Testis (tissue), 3 donors: ENCODE results near the gene PPFIBP2. TPM values are rescaled to one million over a fixed set of nuclear protein-coding genes. Genes with fewer than 3 reads are reported as not detected.

ENCODE experiments used
- DNase-seq: peaks from one replicate; pipeline ENCODE4 v3.0.0-alpha.2; 2019
- H3K27ac ChIP-seq, 2 donors: fragments of 200-600 bp; sonication (generic); one replicate each; pipeline ENCODE4 v1.5.1; 2019
- H3K27me3 ChIP-seq: fragments of 200-600 bp; sonication (generic); one replicate; pipeline ENCODE4 v1.5.1; 2019
- H3K36me3 ChIP-seq: fragments of 200-600 bp; sonication (generic); one replicate; pipeline ENCODE4 v1.5.1; 2017; ENCODE audit warnings: low read depth; ENCODE audit errors: missing control alignments
- H3K4me1 ChIP-seq: fragments of 200-600 bp; sonication (generic); one replicate; pipeline ENCODE4 v1.5.1; 2019
- H3K4me3 ChIP-seq, 2 donors: fragments of 200-600 bp; sonication (generic); one replicate each; pipeline ENCODE4 v1.5.1; 2017 to 2019
- H3K9me3 ChIP-seq: fragments of 200-600 bp; sonication (generic); one replicate; pipeline ENCODE4 v1.5.1; 2017
- CTCF ChIP-seq, 3 experiments: fragments of 450-650 bp in 2 of 3; fragments of 200-600 bp in 1 of 3; sonication (generic) in 1 of 3; IDR thresholded peaks; one replicate each; pipeline ENCODE4 v1.5.1; 2016 to 2019; ENCODE audit warnings: antibody characterized with exemption in 3 of 3, mild to moderate bottlenecking in 2 of 3, moderate library complexity in 1 of 3
- POLR2A ChIP-seq: fragments of 450-650 bp; IDR thresholded peaks from one replicate; pipeline ENCODE4 v1.6.1; 2017; ENCODE audit warnings: antibody characterized with exemption, mild to moderate bottlenecking, moderate library complexity
- WGBS, 2 donors: methylation state at CpG; one replicate each; pipeline ENCODE4 v1.1.5; 2018; 5-methylcytosine and 5-hydroxymethylcytosine counted together
- intact Hi-C: fragments of 100-400 bp; cut with DNase I; formaldehyde crosslinking; loops from one replicate; pipeline ENCODE4 v1.15.1; 2023; ENCODE audit warnings: low total_unique reads
- polyA plus RNA-seq: library from polyadenylated mRNA; stranded (reverse); fragments of 350-450 nt; fragmentation: Illumina TruSeq; extraction: RNeasy Lipid Tissue Mini Kit (QIAGEN cat#74804); gene quantifications from one replicate; pipeline ENCODE4 v1.2.3, GENCODE V29; 2014; ENCODE audit warnings: low read depth, low replicate concordance; ENCODE audit not compliant: insufficient read depth
- total RNA-seq, 2 donors: library from RNA; depleted of rRNA; stranded (reverse); fragments of >200 nt; gene quantifications; one replicate each; pipeline ENCODE4 v1.2.3, GENCODE V29; 2016

The PPFIBP2 gene
- total and polyA plus RNA-seq, 3 donors from 2014 or later, result 70.5 to 105 (median 104) TPM

GRCh38 chr11:7595016-7595866, 81.4 kb downstream of the PPFIBP2 start:
- Histone ChIP-seq H3K4me3 (no peak overlapping the region), H3K27me3 (no peaks in the 10 kb centered on the region), H3K4me1 (peaks cover 4% of the 10 kb centered on the region), H3K27ac (no peak overlapping the region), H3K36me3 (no peaks in the 10 kb centered on the region), H3K9me3 (no peaks in the 10 kb centered on the region)
- DNase-seq, result no peak
- intact Hi-C loops, result no loop called here
- TF ChIP-seq CTCF (IDR thresholded peaks at IDR 0.05) (no peak), POLR2A (no peak)
- 54 to 58% methylated on average over 1 of the region's 1 CpG for WGBS, 2 donors

- intact Hi-C loops, result no loop called here
- H3K4me3 ChIP-seq, result no peak overlapping the region
- 83 to 86% methylated on average over 2 of the region's 2 CpGs for WGBS, 2 donors
Observed at GRCh38 chr11:7595951-7596350, 82.2 kb downstream of the PPFIBP2 start.

GRCh38 chr11:7596975-7597391, 83.2 kb downstream of the PPFIBP2 start:
- Histone ChIP-seq H3K27me3 (no peaks in the 10 kb centered on the region), H3K9me3 (no peaks in the 10 kb centered on the region), H3K36me3 (no peaks in the 10 kb centered on the region), H3K4me3 (no peak overlapping the region), H3K27ac (no peak overlapping the region), H3K4me1 (peaks cover 9% of the 10 kb centered on the region)
- TF ChIP-seq CTCF (IDR thresholded peaks at IDR 0.05), result no peak
- TF ChIP-seq POLR2A, result no peak
- intact Hi-C loops, result no loop called here
- WGBS, 2 donors, result 88 to 96% methylated on average over 4 to 5 of the region's 5 CpGs
- no peak for DNase-seq

More at GRCh38 chr11:7595951-7596350, 82.2 kb downstream of the PPFIBP2 start:
- H3K27me3 ChIP-seq, result no peaks in the 10 kb centered on the region
- no peak overlapping the region for H3K27ac ChIP-seq
- peaks cover 9% of the 10 kb centered on the region for H3K4me1 ChIP-seq
- no peaks in the 10 kb centered on the region for H3K36me3 ChIP-seq
- no peak for TF ChIP-seq POLR2A
- TF ChIP-seq CTCF (IDR thresholded peaks at IDR 0.05), result no peak
- H3K9me3 ChIP-seq, result no peaks in the 10 kb centered on the region
- DNase-seq, result no peak

GRCh38 chr11:7597620-7598019, 83.8 kb downstream of the PPFIBP2 start:
- H3K4me3 ChIP-seq, result no peak overlapping the region
- 75 to 83% methylated on average over 8 of the region's 8 CpGs for WGBS, 2 donors
- no peaks in the 10 kb centered on the region for H3K27me3 ChIP-seq
- no peak overlapping the region for H3K27ac ChIP-seq
- no peaks in the 10 kb centered on the region for H3K9me3 ChIP-seq
- no peak for DNase-seq
- H3K4me1 ChIP-seq, result peaks cover 9% of the 10 kb centered on the region
- TF ChIP-seq CTCF (IDR thresholded peaks at IDR 0.05) (no peak), POLR2A (no peak)
- intact Hi-C loops, result no loop called here
- no peaks in the 10 kb centered on the region for H3K36me3 ChIP-seq

GRCh38 chr11:7599209-7599608, 85.4 kb downstream of the PPFIBP2 start:
- no peaks in the 10 kb centered on the region for H3K27me3 ChIP-seq
- no peaks in the 10 kb centered on the region for H3K9me3 ChIP-seq
- H3K4me1 ChIP-seq, result peaks cover 9% of the 10 kb centered on the region
- H3K4me3 ChIP-seq, result no peak overlapping the region
- H3K36me3 ChIP-seq, result no peaks in the 10 kb centered on the region
- no peak for DNase-seq
- WGBS, 2 donors, result 74 to 83% methylated on average over 2 of the region's 2 CpGs
- intact Hi-C loops, result no loop called here
- H3K27ac ChIP-seq, result peak overlapping the region in 1 of 2 donors; percentile 11
- TF ChIP-seq POLR2A (no peak), CTCF (IDR thresholded peaks at IDR 0.05) (no peak)
